Measurements from ENCODE around the gene ZSCAN25.

DNA sequence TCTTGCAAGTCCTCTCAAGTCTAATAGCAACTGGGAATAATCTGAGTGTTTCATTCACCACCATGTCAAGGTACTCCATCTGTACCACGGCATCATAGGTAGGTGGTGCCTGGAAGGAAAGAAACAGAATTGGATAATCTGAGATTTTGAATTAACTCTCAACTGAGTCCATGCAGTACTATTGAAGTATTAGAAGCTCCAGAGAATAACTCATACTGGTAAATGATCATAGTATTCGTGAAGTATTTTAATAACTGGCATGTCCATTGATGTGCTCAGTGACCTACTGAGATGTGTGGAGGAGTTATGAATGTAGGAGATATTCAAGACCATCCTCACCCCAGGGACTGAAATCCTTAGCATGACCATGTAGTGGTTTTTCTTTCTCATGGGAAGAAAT lies 35.9 kb downstream of the ZSCAN25 start:
- TF ChIP-seq POLR2AphosphoS5 (IDR thresholded peaks at IDR 0.05; ENCODE audit: borderline replicate concordance, low read depth, low read length): no peak
- TF ChIP-seq EZH2 (IDR thresholded peaks at IDR 0.05): no peak
- TF ChIP-seq FOXP2 (optimal IDR thresholded peaks at IDR 0.05; ENCODE audit: control extremely low read depth, extremely low read length, insufficient read depth): no peak

Data from SK-N-MC (cell line).